Stimulated activated CD8-positive, alpha-beta memory T cell treated with anti-CD3 and anti-CD28 coated beads, Interleukin-7, amount 100 ng/mL, for 1 hour (primary cell): ENCODE results near the gene ZNF790.

ENCODE experiments used
- DNase-seq, 2 donors: peaks; one replicate each; pipeline ENCODE4 v3.0.0-alpha.2; 2020; ENCODE audit warnings: low read depth in 2 of 2

Gene ZNF790

GRCh38 chr19:36772311-36773222 is 65.6 kb downstream of the ZNF790 start, which contains the start of gene ZNF850:
TSS of gene ZNF850 (minus strand) at chr19:36772807. CDS start at chr19:36762606, 10,201 bp downstream.
- DNase-seq: peak; percentile 80 to 89

GRCh38 chr19:36771261-36772231 is 66.6 kb downstream of the ZNF790 start:
- no peak for DNase-seq
